Stimulated activated CD4-positive, alpha-beta T cell treated with anti-CD3 and anti-CD28 coated beads, Interleukin-15, amount 100 ng/mL, for 48 hours (primary cell): ENCODE results near the gene TBX20.
"Not testable (repeated sequence)": the region's sequence is repeated elsewhere in the genome, so short reads cannot be mapped to it uniquely, and the experiment has no call there.

Experiments used
- DNase-seq, 2 donors: peaks; one replicate each; pipeline ENCODE4 v3.0.0-alpha.2; 2020; ENCODE audit warnings: low read depth in 2 of 2

TBX20 gene

GRCh38 chr7:35255443-35256255, 1.7 kb upstream of the TBX20 start:
- no peak for DNase-seq

DNA sequence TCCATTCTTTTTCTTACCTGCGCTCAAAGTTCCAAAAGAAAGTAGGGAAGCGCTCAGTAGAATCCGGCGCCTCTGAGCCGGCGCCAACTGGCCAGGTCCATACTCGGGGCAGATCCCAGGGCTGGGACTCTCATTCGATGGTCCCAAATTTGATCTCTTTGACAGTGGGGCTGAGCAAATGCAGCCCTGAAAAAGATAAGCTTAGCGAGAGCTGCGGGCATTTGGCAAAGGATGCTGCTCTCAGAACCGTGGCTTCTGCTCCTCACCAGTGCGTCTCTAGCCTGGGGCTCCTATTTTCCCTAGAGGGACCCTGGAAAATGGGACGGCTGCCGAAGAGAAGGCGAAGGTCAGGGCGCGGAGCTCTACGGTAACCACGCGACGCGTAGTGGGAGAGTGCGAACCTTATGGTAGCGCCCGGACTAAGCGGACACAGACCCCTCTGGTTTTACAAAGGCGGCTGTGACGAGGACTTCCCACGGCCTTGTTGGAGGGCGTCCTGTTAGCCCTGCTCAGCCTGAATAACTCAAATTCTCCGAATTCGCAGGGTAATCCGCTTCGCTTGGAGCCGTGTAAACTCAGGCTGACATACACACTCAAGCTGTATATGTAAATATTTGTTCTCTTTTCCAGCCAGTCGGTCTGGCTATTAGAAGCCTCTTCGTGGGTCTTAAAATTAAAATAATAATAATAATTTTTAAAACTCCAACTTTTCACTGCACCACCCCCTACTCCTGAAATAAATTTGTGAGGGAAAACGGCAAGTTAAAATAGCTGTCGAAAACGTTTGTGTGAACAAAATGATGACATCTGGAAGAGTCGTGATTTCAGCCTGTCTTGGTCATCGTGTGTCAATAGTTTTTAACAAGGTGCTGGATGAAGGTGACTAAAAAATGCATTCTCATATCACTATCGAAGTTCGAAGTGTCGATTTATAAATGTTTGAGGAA, 869 bp upstream of the TBX20 start:
- DNase-seq: no peak

DNA sequence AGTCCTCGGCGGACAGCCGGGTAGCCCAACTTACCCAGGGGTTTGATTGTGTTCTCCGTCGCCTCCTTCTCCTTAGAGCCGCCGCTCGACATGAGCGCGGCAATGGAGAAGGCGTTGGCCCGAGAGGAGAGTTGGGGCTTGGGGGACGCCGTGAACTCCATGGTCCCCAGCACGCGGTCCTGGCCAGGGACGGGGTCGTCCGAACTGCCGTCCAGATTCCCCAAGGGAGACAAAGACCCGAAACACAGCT, 515 bp downstream of the TBX20 start:
- DNase-seq: no peak

GRCh38 chr7:35252612-35253459, 1.1 kb downstream of the TBX20 start:
- no peak for DNase-seq

- DNase-seq: no peak
Observed at GRCh38 chr7:35251606-35252310, 2.1 kb downstream of the TBX20 start.

- DNase-seq: no peak
Observed at GRCh38 chr7:35250941-35251340, 3.0 kb downstream of the TBX20 start.

DNA sequence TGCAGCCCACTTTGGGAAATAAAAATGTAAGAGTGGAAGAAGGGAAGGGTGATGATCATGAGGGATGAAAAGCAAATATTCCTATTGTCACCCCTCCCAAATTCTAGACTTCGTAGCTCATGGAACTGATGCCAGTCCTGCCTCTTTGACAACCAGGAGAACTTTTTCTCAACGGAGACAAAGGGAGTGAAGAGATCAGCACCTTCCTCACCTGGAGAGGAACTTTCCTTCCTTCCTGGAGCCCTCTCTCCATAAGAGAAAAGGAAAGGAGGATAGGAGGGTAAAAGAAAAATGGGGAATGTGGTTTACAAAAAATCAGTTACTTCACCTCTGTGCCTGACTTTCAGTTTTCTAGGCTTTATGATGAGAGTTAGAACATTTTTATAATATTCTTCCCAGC, 3.4 kb downstream of the TBX20 start:
- DNase-seq: no peak

DNA sequence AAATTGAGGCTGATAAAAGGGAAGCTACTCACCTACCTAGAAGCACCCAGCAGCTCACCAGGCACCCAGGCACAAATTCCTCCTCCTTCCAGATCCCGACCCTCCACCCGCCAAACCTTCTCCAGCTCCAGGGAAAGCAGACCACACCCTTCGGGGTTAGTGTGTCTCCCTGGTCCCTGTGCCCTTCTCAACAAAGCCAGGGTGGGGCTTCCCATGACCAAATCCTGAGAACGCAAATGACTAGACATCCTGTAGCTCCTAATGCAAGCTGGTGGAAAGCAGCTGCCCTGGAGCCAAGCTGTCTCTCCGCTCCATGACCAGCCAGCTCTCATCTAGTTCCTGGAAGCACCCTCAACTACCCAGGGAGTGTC, 4.4 kb downstream of the TBX20 start:
- no peak for DNase-seq

GRCh38 chr7:35248576-35249536, 5.0 kb downstream of the TBX20 start:
- DNase-seq: no peak

DNA sequence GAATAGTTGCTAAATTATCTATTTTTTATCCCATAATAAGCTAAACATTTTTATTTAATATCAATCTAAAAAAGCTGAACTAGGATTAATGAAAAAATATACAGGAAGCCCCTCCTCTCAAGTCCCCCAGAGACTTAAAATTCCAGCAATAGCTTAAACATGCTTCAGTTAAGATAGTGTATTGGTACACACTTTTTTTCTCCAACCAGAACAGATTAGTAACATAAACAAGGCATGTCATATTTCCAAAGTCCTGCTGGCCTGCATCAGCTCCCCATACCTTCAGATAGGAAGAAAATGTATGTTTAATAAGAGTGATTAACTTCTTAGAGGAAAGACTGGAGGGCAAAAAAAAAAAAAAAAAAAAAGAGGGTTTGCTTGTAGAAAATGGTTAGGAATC, 7.1 kb downstream of the TBX20 start:
- DNase-seq: no peak

- DNase-seq: no peak
Observed at GRCh38 chr7:35241884-35242283, 12.0 kb downstream of the TBX20 start.

GRCh38 chr7:35241436-35241835, 12.5 kb downstream of the TBX20 start:
- no peak for DNase-seq

DNA sequence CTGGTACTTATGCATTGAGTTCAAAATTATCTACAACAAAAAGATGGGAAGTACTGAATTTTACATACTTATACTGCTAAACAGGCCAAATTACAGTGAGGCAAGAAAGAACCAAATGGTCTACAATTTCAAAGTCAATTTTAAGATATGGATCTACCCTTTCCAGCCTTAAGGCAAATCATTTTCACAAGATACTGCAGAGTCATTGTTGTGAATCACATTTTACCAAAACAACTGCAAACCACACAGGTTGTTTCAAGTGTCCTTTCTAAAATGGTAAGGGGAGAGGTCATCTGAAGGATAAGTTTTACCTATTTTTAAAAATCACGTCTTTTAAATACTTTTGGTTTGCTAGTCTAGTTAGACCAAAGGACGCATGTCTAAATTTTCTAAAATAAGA, 12.9 kb downstream of the TBX20 start:
- DNase-seq: not testable (repeated sequence)

- DNase-seq: not testable (repeated sequence)
Observed at GRCh38 chr7:35238456-35238855, 15.4 kb downstream of the TBX20 start.

DNA sequence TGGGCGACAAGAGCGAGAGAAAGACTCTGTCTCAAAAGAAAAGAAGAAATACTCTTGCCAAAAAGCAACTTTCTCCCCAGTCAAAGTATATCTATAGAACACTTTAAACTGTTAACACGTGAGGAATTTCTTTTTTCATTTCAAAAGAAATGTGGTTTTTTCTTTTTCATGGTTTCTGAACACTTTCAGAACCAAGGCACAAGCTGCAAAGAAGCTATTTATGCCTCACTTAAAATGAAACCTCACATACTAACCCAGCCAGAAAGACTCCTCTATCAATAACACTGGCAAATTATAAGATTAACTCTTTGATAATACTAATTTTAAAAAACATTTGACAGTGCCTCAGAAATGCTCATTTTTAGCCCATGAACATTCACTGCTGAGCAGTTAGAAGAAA, 20.9 kb downstream of the TBX20 start:
- DNase-seq: no peak

DNA sequence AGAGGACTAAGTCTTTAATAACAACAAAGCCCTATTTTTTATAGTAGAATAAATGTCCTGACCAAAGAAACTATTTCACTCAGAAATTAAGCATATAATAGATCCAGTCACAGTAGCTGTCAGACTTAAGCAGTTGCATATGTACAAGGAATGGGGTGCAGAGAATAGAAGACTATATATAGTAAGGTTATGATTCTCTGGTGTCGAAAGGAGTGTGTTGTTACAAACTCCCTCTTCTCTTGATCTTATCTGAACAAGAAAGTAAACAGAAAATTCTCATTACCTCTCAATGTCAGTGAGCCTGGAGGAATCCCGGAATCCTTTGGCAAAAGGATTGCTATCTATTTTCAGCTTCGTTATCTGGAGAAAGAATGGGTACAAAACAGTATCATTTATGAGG, 22.7 kb downstream of the TBX20 start:
- DNase-seq: not testable (repeated sequence)

DNA sequence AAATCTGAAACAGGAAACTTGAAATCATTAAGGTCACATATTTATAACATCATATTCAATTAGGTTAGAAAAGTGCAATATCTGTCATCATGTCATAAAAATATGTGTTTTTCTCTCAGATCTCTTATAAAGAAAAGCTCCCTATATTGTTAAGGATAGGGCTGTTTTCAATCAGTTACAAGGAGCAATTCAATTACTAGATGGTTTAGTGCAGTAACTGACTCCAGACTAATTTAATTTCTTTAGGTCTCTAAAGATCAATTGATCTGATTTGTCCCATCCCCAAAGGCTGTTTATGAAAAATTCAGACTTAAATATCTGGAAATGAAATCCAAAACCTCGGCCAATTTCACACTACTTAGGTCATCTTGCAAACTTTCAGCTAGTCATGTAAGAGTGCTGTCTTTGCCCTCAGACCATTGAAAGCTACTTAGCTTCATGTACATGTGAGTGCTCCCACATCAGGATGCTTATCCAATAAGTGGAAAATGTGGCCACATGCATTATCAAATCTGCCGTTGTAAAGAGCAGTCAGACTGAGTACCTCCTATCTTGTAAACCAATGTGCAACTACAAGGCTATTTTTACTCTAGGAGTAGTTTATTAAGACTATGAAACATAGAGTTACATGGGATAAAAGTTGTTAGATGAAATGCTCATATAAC, 24.7 kb downstream of the TBX20 start:
- not testable (repeated sequence) for DNase-seq

- not testable (repeated sequence) for DNase-seq
Observed at GRCh38 chr7:35228496-35229051, 25.3 kb downstream of the TBX20 start.

- not testable (repeated sequence) for DNase-seq
Observed at GRCh38 chr7:35227438-35227837, 26.5 kb downstream of the TBX20 start.
